SK-N-MC (cell line): Measurements from ENCODE around the gene AHDC1.

ENCODE experiments used
- DNase-seq: peaks from one replicate; pipeline ENCODE4 v3.0.0-alpha.2; 2011; ENCODE audit warnings: low read depth, low spot score
- H3K27ac ChIP-seq: fragments of 200-600 bp; sonication (generic); 2 replicates; pipeline ENCODE4 v1.5.1; 2016; ENCODE audit warnings: mixed run types
- H3K36me3 ChIP-seq: fragments of 200-600 bp; sonication (generic); 2 replicates; pipeline ENCODE4 v1.6.1; 2017; ENCODE audit warnings: antibody characterized with exemption, low read length, mixed read lengths; ENCODE audit not compliant: insufficient read depth
- H3K4me3 ChIP-seq: fragments of 200-600 bp; sonication (generic); 2 replicates; pipeline ENCODE4 v1.5.1; 2016
- H3K9ac ChIP-seq: fragments of 200-600 bp; sonication (generic); 2 replicates; pipeline ENCODE4 v1.8.0; 2017; ENCODE audit warnings: mixed run types, mixed read lengths; ENCODE audit not compliant: insufficient read length
- H3K9me3 ChIP-seq: fragments of 200-600 bp; sonication (generic); 2 replicates; pipeline ENCODE4 v1.6.1; 2017; ENCODE audit warnings: low read depth, mild to moderate bottlenecking, antibody characterized with exemption, low read length, moderate library complexity, mixed read lengths
- EZH2 ChIP-seq: fragments of 200-600 bp; sonication (generic); IDR thresholded peaks from one replicate; pipeline ENCODE4 v1.6.1; 2017; ENCODE audit warnings: antibody characterized with exemption
- FOXP2 ChIP-seq: optimal IDR thresholded peaks from 2 replicates; pipeline ENCODE3; 2011; ENCODE audit warnings: mild to moderate bottlenecking, moderate library complexity; ENCODE audit not compliant: insufficient read depth; ENCODE audit errors: extremely low read length, control extremely low read depth
- POLR2AphosphoS5 ChIP-seq: IDR thresholded peaks from 2 replicates; pipeline ENCODE4 v1.6.1; 2012; ENCODE audit warnings: mild to moderate bottlenecking, low read depth, low read length, borderline replicate concordance

Gene AHDC1

DNA sequence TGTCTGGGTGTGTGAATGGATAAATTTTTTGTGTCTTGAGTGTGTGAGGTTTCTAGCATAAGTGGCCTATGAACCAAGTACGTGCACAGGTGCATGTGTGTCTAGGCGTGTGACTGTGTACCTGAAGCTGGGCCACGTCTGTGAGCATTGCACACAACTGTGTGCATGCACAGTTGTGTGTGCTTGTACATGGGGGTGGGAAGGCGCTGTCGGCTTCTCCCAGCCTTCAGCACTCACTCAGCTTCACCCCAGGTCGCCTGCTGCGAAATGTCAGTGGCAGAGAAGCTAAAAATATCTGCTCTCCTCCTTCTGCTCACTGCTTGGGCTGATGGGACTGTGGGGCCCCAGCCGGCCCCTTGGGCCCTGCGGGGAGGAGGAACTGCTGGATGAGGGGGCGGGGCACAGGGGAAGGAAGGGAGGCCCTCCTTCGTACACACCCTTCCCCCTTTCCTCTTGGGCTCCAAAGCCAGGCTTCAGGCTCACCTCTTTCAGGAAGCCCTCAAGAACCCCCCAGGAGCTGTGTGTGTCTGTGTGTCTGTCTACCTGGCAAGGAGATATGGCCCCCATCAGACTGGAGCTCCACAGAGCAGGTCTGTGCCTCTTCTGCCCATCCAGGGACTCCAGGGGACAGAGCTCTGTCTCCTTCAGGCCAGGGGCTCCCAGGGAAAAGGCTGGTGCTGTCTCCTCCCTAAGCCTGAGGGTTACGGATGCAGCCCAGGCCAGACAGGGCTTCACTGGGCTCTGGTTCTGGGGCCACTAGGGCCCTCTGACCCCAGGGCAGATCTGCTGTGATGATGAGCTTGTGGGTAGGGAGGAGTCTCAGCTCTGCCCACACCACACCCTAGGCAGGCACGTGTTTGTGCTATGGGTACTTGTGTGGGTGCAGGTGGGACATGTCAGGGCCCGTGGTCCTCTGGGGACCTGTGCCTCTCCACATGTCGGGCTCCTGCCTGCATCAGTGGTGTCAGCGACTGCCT, 78.4 kb downstream of the AHDC1 start:
- peak; percentile 57 for DNase-seq
- peak; percentile 80 for TF ChIP-seq POLR2AphosphoS5
- TF ChIP-seq FOXP2, result no peak
- TF ChIP-seq EZH2, result no peak
- H3K4me3 ChIP-seq, result peak overlapping the region; percentile 77
- H3K9me3 ChIP-seq, result no peaks in the 10 kb centered on the region
- H3K36me3 ChIP-seq, result no peaks in the 10 kb centered on the region
- H3K9ac ChIP-seq, result peak overlapping the region; percentile 67
- H3K27ac ChIP-seq, result peak overlapping the region; percentile 95

GRCh38 chr1:27523337-27524020, 80.5 kb downstream of the AHDC1 start:
- Histone ChIP-seq H3K4me3 (peak overlapping the region; percentile 64), H3K9ac (peak overlapping the region; percentile 38), H3K27ac (peak overlapping the region; percentile 95), H3K36me3 (no peaks in the 10 kb centered on the region), H3K9me3 (no peaks in the 10 kb centered on the region)
- TF ChIP-seq FOXP2, result no peak
- TF ChIP-seq EZH2, result no peak
- no peak for TF ChIP-seq POLR2AphosphoS5
- no peak for DNase-seq

GRCh38 chr1:27522432-27523336, 81.3 kb downstream of the AHDC1 start:
- peak overlapping the region; percentile 95 for H3K27ac ChIP-seq
- no peak for DNase-seq
- TF ChIP-seq EZH2 (no peak), FOXP2 (no peak), POLR2AphosphoS5 (no peak)
- H3K9ac ChIP-seq, result peak overlapping the region; percentile 38
- H3K36me3 ChIP-seq, result no peaks in the 10 kb centered on the region
- H3K4me3 ChIP-seq, result peak overlapping the region; percentile 64
- H3K9me3 ChIP-seq, result no peaks in the 10 kb centered on the region

DNA sequence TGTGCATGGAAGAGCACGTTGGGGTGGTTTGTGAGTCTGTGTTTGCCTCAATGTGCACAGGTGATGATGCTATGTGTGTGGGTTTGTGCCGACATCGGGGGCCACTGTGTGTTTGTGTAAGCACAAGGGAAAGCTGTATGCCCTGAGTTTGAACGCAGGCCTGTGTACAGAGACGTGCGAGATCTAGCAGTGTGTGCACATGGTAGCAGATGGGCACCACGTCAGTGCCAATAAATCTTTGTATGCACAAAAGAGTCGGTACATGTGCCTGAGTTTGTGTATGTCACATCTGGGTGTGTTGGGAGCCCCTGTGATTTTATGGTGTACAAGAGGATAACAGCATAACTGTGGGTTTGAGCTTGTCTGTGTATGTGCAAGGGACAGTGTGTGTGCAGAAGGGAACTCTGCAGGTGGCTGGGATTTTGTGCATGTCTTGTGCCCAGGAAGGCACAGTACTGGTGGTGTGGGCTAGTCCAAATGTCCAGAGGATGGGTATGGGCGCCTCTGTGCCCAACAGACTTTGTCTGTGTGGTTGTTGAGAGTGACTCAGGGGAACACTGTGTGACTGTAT, 82.0 kb downstream of the AHDC1 start:
- no peaks in the 10 kb centered on the region for H3K36me3 ChIP-seq
- no peaks in the 10 kb centered on the region for H3K9me3 ChIP-seq
- TF ChIP-seq EZH2 (no peak), FOXP2 (no peak), POLR2AphosphoS5 (no peak)
- H3K27ac ChIP-seq, result peak overlapping the region; percentile 95
- H3K9ac ChIP-seq, result no peak overlapping the region
- no peak overlapping the region for H3K4me3 ChIP-seq
- no peak for DNase-seq

DNA sequence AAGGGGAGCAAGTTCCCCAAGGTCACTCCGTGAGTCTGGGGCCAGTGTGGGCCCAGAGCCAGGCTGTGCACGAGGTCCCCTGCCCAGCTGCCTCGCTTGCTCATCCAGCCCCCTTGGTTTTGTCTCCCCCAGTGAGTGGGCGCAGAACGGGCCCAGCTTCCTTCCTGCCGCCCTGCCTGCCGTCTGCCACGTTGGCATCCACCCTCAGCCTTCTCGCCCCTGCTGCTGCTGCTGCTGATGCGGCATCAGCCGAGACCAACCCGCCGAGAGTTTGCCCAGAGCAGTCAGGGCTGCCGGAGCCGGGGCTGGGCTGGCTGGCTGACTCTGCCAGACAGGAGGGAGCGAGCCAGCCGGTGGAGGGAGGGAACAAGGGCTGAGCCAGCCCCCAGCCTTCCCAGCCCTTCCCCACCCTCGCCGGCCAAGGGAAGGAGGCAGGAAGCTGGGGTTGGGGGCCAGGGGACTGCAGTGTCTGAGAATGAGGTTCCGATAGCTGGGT, 82.6 kb downstream of the AHDC1 start:
- Histone ChIP-seq H3K9ac (peak overlapping the region; percentile 45), H3K4me3 (no peak overlapping the region), H3K27ac (peak overlapping the region; percentile 95), H3K36me3 (no peaks in the 10 kb centered on the region), H3K9me3 (no peaks in the 10 kb centered on the region)
- TF ChIP-seq POLR2AphosphoS5 (0 out of 2 replicates have a peak, but pooled peaks have one; percentile 21), EZH2 (no peak)
- DNase-seq, result no peak

GRCh38 chr1:27520651-27521050, 83.3 kb downstream of the AHDC1 start:
- no peak overlapping the region for H3K9ac ChIP-seq
- H3K36me3 ChIP-seq, result no peaks in the 10 kb centered on the region
- peak overlapping the region; percentile 95; the same call in 1 of the 2 replicates for H3K27ac ChIP-seq

More at GRCh38 chr1:27520651-27521050, 83.3 kb downstream of the AHDC1 start:
- Histone ChIP-seq H3K4me3 (no peak overlapping the region), H3K9me3 (no peaks in the 10 kb centered on the region)
- no peak for DNase-seq
- TF ChIP-seq POLR2AphosphoS5 (no peak), EZH2 (no peak), FOXP2 (no peak)
